ENCODE results near the gene FZD10. TPM values are rescaled to one million over a fixed set of nuclear protein-coding genes. Genes with fewer than 3 reads are reported as not detected.

FZD10 gene
- total RNA-seq, 2 experiments from 2014 or later: not detected

- no peak overlapping the region for H3K4me3 Mint-ChIP-seq
- Histone ChIP-seq H3K4me1 (ENCODE audit: insufficient read depth, low read length) (no peaks in the 10 kb centered on the region), H3K9me3 (ENCODE audit: control insufficient read depth in 1 of 2, insufficient read depth in 1 of 2, low read length in 2 of 2) (peaks cover 0 to 45% of the 10 kb centered on the region in 2 experiments), H3K36me3 (ENCODE audit: insufficient read depth, low read length) (no peaks in the 10 kb centered on the region), H3K4me3 (ENCODE audit: low read length) (no peak overlapping the region), H3K27me3 (ENCODE audit: control insufficient read depth in 1 of 2, insufficient read depth in 2 of 2, low read length in 2 of 2) (no peaks in the 10 kb centered on the region), H3K27ac (ENCODE audit: low read depth in 1 of 2, low read length in 2 of 2) (no peak overlapping the region)
- ATAC-seq (ENCODE audit: poor library complexity): no peak
- intact Hi-C loops (cut with DNase I, micrococcal nuclease): no loop called here
- peaks cover 5% of the 10 kb centered on the region for H3K4me1 Mint-ChIP-seq (ENCODE audit: low read depth)
- H3K36me3 Mint-ChIP-seq (ENCODE audit: low read depth): no peaks in the 10 kb centered on the region
- H3K27me3 Mint-ChIP-seq: no peaks in the 10 kb centered on the region
- TF ChIP-seq CTCF (IDR thresholded peaks at IDR 0.05): no peak
- H3K9me3 Mint-ChIP-seq: no peaks in the 10 kb centered on the region
- no peak overlapping the region for H3K27ac Mint-ChIP-seq
- ChIA-PET POLR2A (no interaction called here), CTCF (no interaction called here)
- DNase-seq: no peak
These were observed 31.2 kb upstream of the FZD10 start for GRCh38 chr12:130131025-130131424.

DNA sequence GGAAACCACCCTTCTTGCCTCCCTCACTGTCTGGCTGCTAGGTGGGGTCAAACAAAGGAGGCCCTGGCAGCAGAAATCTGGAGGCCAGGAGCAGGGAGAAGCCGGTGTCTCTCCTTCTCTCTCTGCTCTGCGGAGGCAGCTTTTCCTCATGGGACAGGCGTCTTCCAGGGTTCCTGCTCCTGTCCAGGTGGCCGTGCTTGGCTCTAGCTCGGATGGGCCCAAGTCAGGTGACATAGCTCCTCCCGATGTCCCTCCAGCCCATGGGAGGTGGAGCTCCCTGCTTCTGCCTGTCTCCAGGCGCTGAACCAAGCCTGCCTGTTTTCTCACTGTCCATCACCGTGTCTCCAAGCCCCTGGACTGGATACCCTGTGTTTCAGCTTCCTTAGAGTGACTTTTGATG is 30.5 kb upstream of the FZD10 start:
- H3K4me1 ChIP-seq (ENCODE audit: insufficient read depth, low read length): no peaks in the 10 kb centered on the region
- peaks cover 0 to 49% of the 10 kb centered on the region in 2 experiments for H3K9me3 ChIP-seq (ENCODE audit: control insufficient read depth in 1 of 2, insufficient read depth in 1 of 2, low read length in 2 of 2)
- H3K36me3 Mint-ChIP-seq (ENCODE audit: low read depth): no peaks in the 10 kb centered on the region
- ATAC-seq (ENCODE audit: poor library complexity): no peak
- H3K36me3 ChIP-seq (ENCODE audit: insufficient read depth, low read length): no peaks in the 10 kb centered on the region
- no peak overlapping the region for H3K27ac Mint-ChIP-seq
- H3K27me3 Mint-ChIP-seq: peaks cover 5% of the 10 kb centered on the region
- H3K27me3 ChIP-seq (ENCODE audit: control insufficient read depth in 1 of 2, insufficient read depth in 2 of 2, low read length in 2 of 2): no peaks in the 10 kb centered on the region
- intact Hi-C loops (cut with DNase I, micrococcal nuclease): no loop called here
- ChIA-PET CTCF (no interaction called here), POLR2A (no interaction called here)
- no peaks in the 10 kb centered on the region for H3K9me3 Mint-ChIP-seq
- no peak overlapping the region for H3K4me3 ChIP-seq (ENCODE audit: low read length)
- DNase-seq: no peak
- H3K27ac ChIP-seq (ENCODE audit: low read depth in 1 of 2, low read length in 2 of 2): no peak overlapping the region
- H3K4me3 Mint-ChIP-seq: no peak overlapping the region
- no peak for TF ChIP-seq CTCF (IDR thresholded peaks at IDR 0.05)
- H3K4me1 Mint-ChIP-seq (ENCODE audit: low read depth): peaks cover 5% of the 10 kb centered on the region

GRCh38 chr12:130132831-130133511 is 29.3 kb upstream of the FZD10 start:
- ATAC-seq (ENCODE audit: poor library complexity) (no peak), DNase-seq (no peak)
- Mint-ChIP-seq H3K27ac (no peak overlapping the region), H3K36me3 (ENCODE audit: low read depth) (no peaks in the 10 kb centered on the region), H3K27me3 (peaks cover 9% of the 10 kb centered on the region), H3K4me3 (no peak overlapping the region), H3K9me3 (no peaks in the 10 kb centered on the region), H3K4me1 (ENCODE audit: low read depth) (peaks cover 5% of the 10 kb centered on the region)
- ChIA-PET CTCF (no interaction called here), POLR2A (no interaction called here)
- H3K27ac ChIP-seq (ENCODE audit: low read depth in 1 of 2, low read length in 2 of 2): no peak overlapping the region
- no peak for TF ChIP-seq CTCF (IDR thresholded peaks at IDR 0.05)
- intact Hi-C loops (cut with DNase I, micrococcal nuclease): no loop called here
- peaks cover 0 to 46% of the 10 kb centered on the region in 2 experiments for H3K9me3 ChIP-seq (ENCODE audit: control insufficient read depth in 1 of 2, insufficient read depth in 1 of 2, low read length in 2 of 2)
- H3K27me3 ChIP-seq (ENCODE audit: control insufficient read depth in 1 of 2, insufficient read depth in 2 of 2, low read length in 2 of 2): no peaks in the 10 kb centered on the region
- no peaks in the 10 kb centered on the region for H3K4me1 ChIP-seq (ENCODE audit: insufficient read depth, low read length)
- no peak overlapping the region for H3K4me3 ChIP-seq (ENCODE audit: low read length)
- H3K36me3 ChIP-seq (ENCODE audit: insufficient read depth, low read length): no peaks in the 10 kb centered on the region

Measured in CD4-positive, alpha-beta T cell (primary cell).